CD4-positive, alpha-beta T cell treated with Interleukin-1 beta for 1 hour (primary cell): Measurements from ENCODE around the gene DDX19B.
A peak's percentile ranks its signal among the peaks of the same experiment; 100 is the strongest.
"Not testable (repeated sequence)": the region's sequence is repeated elsewhere in the genome, so short reads cannot be mapped to it uniquely, and the experiment has no call there.

ENCODE experiments used
- DNase-seq, 2 donors: peaks; one replicate each; pipeline ENCODE4 v3.0.0-alpha.2; 2020 to 2022

Gene DDX19B

GRCh38 chr16:70298988-70299938 lies at the start of gene DDX19B:
Gene DDX19B, plus strand, starts transcription at chr16:70299186. Its CDS starts 112 bp downstream, at chr16:70299298.
- peak; percentile 64 to 72 for DNase-seq

- not testable (repeated sequence) for DNase-seq
Observed at GRCh38 chr16:70249697-70250096, 49.3 kb upstream of the DDX19B start.

- peak in 1 of 2 donors; percentile 17 for DNase-seq
Observed at GRCh38 chr16:70250748-70251628, 48.0 kb upstream of the DDX19B start.

- peak; percentile 92 for DNase-seq
Observed at GRCh38 chr16:70251629-70252354, 47.2 kb upstream of the DDX19B start, which contains the start of gene EXOSC6. Gene EXOSC6, minus strand, starts transcription at chr16:70251940. Its CDS starts 40 bp downstream, at chr16:70251900.

GRCh38 chr16:70252355-70252988 lies 46.5 kb upstream of the DDX19B start:
- DNase-seq, result peak in 1 of 2 donors; percentile 20

GRCh38 chr16:70253291-70254106 lies 45.5 kb upstream of the DDX19B start:
- DNase-seq, result peak; percentile 19 to 32

GRCh38 chr16:70254180-70254964 lies 44.6 kb upstream of the DDX19B start:
- DNase-seq, result no peak

GRCh38 chr16:70254965-70255286 lies 44.1 kb upstream of the DDX19B start:
- DNase-seq, result no peak

GRCh38 chr16:70255574-70255973 lies 43.4 kb upstream of the DDX19B start:
- DNase-seq, result no peak

- DNase-seq, result no peak
Observed at GRCh38 chr16:70257391-70257790, 41.6 kb upstream of the DDX19B start.

GRCh38 chr16:70258065-70258464 lies 40.9 kb upstream of the DDX19B start:
- DNase-seq, result no peak

- no peak for DNase-seq
Observed at GRCh38 chr16:70258946-70259345, 40.0 kb upstream of the DDX19B start.

GRCh38 chr16:70259903-70260302 lies 39.1 kb upstream of the DDX19B start:
- DNase-seq, result not testable (repeated sequence)

GRCh38 chr16:70267516-70267915 lies 31.5 kb upstream of the DDX19B start:
- DNase-seq, result peak in 1 of 2 donors; percentile 31

- not testable (repeated sequence) for DNase-seq
Observed at GRCh38 chr16:70267922-70268321, 31.1 kb upstream of the DDX19B start.

GRCh38 chr16:70269471-70269870 lies 29.5 kb upstream of the DDX19B start:
- no peak for DNase-seq

- DNase-seq, result no peak
Observed at GRCh38 chr16:70270176-70270575, 28.8 kb upstream of the DDX19B start.

- no peak for DNase-seq
Observed at GRCh38 chr16:70271696-70272095, 27.3 kb upstream of the DDX19B start.

GRCh38 chr16:70276392-70276791 lies 22.6 kb upstream of the DDX19B start:
- DNase-seq, result no peak

- not testable (repeated sequence) for DNase-seq
Observed at GRCh38 chr16:70287304-70287971, 11.5 kb upstream of the DDX19B start.
